IPS-15b (cell line): ENCODE measurements around the gene EIF4G1.
"Not testable (repeated sequence)": the region's sequence is repeated elsewhere in the genome, so short reads cannot be mapped to it uniquely, and the experiment has no call there.

Experiments
- H3K27me3 ChIP-seq: one replicate; pipeline ENCODE4 v1.6.1; 2013; ENCODE audit warnings: low read length; ENCODE audit not compliant: control insufficient read depth, insufficient read depth
- H3K36me3 ChIP-seq: one replicate; pipeline ENCODE4 v1.6.1; 2013; ENCODE audit warnings: low read length; ENCODE audit not compliant: control insufficient read depth, insufficient read depth
- H3K4me1 ChIP-seq: one replicate; pipeline ENCODE4 v1.6.1; 2013; ENCODE audit warnings: mild to moderate bottlenecking, low read length; ENCODE audit not compliant: control insufficient read depth, insufficient read depth
- H3K4me3 ChIP-seq: one replicate; pipeline ENCODE4 v1.5.1; 2013; ENCODE audit warnings: low read depth, low read length
- H3K9ac ChIP-seq: one replicate; pipeline ENCODE4 v1.6.1; 2013; ENCODE audit warnings: low read depth, mild to moderate bottlenecking, low read length
- H3K9me3 ChIP-seq: one replicate; pipeline ENCODE4 v1.6.1; 2013; ENCODE audit warnings: mild to moderate bottlenecking, low read length; ENCODE audit not compliant: control insufficient read depth, insufficient read depth

The EIF4G1 gene

DNA sequence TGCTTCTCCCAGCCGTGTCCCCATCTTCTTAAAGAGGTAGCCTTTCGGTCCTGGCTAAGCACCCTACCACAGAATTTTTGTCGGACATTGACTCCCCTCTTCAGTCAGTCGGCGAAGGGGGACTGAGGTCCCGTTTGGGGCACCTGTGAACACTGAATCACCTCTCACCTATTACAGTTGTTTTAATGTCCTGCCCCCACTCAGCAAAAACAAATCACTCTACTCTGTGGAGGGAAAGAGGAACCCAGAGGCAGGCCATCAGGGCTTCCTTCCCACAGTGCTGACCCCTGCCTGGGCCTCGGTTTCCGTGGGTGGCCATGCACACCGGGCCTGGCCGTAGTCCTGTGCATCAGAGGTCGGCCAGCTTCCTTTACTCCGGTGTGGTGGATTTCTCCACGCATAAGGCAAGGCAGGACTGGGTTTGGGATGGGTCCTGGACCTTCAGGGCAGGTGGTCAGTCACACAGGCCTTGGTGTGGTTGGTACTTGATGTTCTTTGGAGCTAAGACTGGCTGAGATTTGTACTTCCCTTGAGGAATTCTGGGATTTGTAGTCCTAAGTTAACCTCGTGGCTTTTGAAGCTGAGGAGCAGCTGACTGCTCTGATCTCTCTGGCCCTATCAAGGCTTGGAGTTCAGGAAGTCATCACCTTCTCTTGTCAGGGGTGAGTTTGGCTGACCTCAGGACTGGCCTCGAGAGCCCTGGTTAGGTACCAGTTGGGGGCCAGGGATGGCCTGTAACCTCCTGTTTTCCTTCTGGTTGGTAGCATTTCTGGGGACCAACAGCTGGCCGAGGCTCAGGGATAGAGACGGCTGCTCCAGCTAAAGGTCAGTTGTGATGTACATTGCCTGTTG is 22.4 kb downstream of the EIF4G1 start:
- H3K4me1 ChIP-seq: peaks cover 4% of the 10 kb centered on the region
- H3K36me3 ChIP-seq: peaks cover 32% of the 10 kb centered on the region

DNA sequence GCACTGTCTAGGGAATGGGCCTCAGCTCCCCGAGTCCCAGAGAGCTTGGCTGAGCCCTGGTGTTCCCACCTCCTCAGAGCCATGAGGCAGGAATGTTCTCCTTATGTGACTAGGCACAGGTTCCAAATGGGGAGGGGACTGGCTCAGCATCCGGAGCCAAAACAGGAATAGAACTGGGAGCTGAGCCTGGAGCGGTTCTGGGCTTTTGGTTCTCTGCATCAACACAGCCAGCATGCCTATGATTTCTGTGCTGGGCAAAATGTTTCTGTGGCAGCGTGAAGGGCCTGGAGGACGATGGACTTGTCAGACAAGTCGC is 23.0 kb downstream of the EIF4G1 start, which contains the start of gene FAM131A:
TSS of gene FAM131A (plus strand) at position 202 of the 316 bp plus-strand sequence. CDS start at position 233, 31 bp downstream.
- Histone ChIP-seq H3K4me3 (peak within 1 kb of the TSS; percentile 83), H3K9me3 (no peaks in the 10 kb centered on the region), H3K4me1 (peaks cover 4% of the 10 kb centered on the region), H3K36me3 (peaks cover 26% of the 10 kb centered on the region), H3K9ac (peak within 1 kb of the TSS; percentile 76), H3K27me3 (no peaks in the 10 kb centered on the region)

More for the DNA sequence above, 22.4 kb downstream of the EIF4G1 start:
- H3K9ac ChIP-seq: peak overlapping the region; percentile 76
- H3K4me3 ChIP-seq: peak overlapping the region; percentile 83
- no peaks in the 10 kb centered on the region for H3K27me3 ChIP-seq
- H3K9me3 ChIP-seq: no peaks in the 10 kb centered on the region

DNA sequence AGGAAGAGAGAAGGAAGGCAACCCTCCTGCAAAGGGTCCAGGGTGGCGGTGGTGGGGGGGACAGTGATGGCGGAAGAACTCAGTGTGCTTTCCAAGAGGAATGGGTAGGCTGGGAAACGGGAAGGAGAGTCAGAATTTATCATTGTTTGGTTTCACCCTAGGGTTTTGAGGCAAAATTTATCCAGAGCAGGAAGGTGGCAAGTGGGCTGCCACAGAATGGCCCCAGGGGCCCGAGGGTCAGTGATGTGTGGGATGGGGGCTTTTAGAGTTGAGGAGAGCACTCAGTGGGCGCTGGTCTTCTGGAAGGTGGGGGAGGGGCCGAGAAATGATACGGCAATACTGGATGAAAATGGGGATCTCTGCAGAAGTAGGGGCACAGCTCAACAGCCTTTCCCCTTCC is 23.6 kb downstream of the EIF4G1 start:
- H3K36me3 ChIP-seq: peaks cover 24% of the 10 kb centered on the region
- peaks cover 4% of the 10 kb centered on the region for H3K4me1 ChIP-seq
- no peak overlapping the region for H3K9ac ChIP-seq
- no peaks in the 10 kb centered on the region for H3K9me3 ChIP-seq
- peak overlapping the region; percentile 60 for H3K4me3 ChIP-seq
- no peaks in the 10 kb centered on the region for H3K27me3 ChIP-seq

DNA sequence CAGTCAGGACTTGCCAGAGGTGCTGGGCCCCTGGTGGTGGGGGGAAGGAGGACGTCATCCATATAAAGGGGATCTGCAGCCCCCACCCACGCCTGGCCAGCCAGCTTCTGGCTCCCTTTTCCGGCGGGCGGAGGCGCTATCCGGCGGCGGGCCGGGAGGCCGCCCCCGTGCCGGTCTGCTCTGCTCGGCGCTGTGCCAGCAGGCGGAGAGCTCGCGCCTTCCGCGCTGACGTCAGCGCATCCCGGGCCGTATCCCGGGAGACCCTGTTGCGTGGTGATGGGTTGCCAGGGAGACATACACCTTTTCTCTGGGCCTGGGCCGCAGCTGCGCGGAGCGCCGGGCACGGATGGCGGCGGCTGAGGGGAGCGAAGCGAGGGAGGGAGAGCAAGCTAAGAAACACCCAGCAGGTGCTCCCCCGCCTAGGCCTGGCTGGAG is 24.1 kb downstream of the EIF4G1 start:
- Histone ChIP-seq H3K4me1 (peaks cover 4% of the 10 kb centered on the region), H3K9me3 (no peaks in the 10 kb centered on the region), H3K36me3 (peaks cover 19% of the 10 kb centered on the region), H3K9ac (no peak overlapping the region), H3K4me3 (peak overlapping the region; percentile 60), H3K27me3 (no peaks in the 10 kb centered on the region)

DNA sequence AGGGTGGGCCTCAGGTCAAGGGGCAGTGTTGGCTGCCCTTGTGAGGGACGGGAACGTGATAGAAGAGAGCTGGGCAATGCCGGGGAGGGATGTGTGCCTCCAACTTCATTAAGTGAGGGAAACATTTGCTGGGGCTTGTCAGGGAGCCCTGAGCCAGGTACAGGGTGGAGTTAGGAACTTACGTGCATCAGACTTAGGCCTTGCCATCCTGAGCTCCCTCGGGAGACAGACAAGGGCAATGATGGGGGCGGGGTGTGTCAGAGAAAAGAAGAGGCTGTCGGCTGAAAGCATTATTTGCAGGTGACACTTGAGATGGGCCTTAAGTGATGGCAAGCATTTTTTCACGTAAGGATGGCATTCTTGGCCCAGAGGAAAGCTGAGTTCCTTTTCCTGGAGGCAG is 24.6 kb downstream of the EIF4G1 start:
- Histone ChIP-seq H3K4me3 (peak overlapping the region; percentile 60), H3K4me1 (peaks cover 4% of the 10 kb centered on the region), H3K9me3 (no peaks in the 10 kb centered on the region), H3K27me3 (no peaks in the 10 kb centered on the region), H3K36me3 (peaks cover 15% of the 10 kb centered on the region), H3K9ac (no peak overlapping the region)

DNA sequence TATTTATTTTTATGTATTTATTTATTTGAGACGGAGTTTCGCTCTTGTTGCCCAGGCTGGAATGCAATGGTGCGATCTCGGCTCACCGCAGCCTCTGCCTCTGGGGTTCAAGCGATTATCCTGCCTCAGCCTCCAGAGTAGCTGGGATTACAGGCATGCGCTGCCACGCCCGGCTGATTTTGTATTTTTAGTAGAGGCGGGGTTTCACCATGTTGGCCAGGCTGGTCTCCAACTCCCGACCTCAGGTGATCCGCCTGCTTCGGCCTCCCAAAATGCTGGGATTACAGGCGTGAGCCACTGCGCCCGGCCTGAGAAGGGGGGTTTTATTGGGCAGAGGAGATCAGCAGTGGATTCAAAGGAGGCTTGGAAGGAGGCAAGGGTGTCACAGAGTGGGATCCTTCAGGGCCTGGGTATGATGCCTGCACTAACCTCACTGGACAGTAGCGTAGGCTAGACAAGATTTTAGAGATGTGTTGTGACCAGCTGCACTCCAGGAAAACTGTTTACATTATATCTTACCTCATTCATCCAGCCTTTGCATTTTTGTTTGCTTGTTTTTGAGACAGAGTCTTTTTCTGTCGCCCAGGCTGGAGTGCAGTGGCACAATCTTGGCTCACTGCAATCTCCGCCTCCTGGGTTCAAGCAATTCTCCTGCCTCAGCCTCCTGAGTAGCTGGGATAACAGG is 25.2 kb downstream of the EIF4G1 start:
- not testable (repeated sequence) for H3K27me3 ChIP-seq, H3K9ac ChIP-seq, H3K4me1 ChIP-seq, H3K4me3 ChIP-seq, H3K9me3 ChIP-seq
- H3K36me3 ChIP-seq: peaks cover 12% of the 10 kb centered on the region

DNA sequence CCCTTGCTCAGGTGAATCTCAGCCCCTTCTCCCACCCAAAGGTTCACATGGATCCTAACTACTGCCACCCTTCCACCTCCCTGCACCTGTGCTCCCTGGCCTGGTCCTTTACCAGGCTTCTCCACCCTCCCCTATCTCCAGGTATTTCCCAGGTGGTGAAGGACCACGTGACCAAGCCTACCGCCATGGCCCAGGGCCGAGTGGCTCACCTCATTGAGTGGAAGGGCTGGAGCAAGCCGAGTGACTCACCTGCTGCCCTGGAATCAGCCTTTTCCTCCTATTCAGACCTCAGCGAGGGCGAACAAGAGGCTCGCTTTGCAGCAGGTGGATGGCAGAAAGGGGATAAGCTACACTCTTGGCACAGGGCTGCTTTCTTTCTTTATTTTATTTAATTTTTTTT is 27.5 kb downstream of the EIF4G1 start:
- Histone ChIP-seq H3K4me3 (no peak overlapping the region), H3K9ac (no peak overlapping the region), H3K9me3 (no peaks in the 10 kb centered on the region), H3K4me1 (peaks cover 4% of the 10 kb centered on the region), H3K27me3 (no peaks in the 10 kb centered on the region), H3K36me3 (peaks cover 12% of the 10 kb centered on the region)

DNA sequence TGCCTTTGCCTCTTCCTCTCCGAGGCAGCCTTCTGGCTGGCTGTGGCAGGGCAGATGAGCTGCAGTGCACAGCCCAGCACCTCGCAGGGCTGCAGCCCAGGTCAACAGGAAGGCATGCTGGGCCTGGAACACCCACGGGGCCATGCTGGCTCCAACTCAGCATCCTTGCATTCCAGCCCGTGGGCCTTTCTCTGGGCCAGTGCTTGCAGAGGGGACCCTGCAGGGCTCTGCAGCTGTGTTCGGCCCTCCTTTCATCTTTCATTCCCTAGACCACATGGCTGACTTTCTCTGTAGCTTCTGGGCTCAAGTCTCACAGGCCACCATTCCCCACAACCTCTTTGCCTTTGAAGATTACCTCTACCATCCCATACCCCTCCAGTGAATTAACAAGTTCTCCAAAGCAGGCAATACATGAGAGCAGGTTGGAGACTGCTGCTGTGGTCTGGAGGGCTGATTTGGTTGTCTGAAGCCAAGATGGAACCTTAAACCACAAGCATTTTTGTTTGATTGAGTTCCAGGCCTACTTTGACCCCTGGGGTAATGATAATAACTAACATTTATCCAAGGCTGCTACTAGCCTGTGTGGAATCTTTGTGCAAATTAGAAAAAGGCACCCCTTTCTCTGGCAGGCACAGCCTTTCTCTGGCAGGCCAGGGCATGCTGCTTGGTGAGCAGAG is 28.9 kb downstream of the EIF4G1 start:
- H3K9me3 ChIP-seq: no peaks in the 10 kb centered on the region
- H3K4me1 ChIP-seq: peaks cover 2% of the 10 kb centered on the region

DNA sequence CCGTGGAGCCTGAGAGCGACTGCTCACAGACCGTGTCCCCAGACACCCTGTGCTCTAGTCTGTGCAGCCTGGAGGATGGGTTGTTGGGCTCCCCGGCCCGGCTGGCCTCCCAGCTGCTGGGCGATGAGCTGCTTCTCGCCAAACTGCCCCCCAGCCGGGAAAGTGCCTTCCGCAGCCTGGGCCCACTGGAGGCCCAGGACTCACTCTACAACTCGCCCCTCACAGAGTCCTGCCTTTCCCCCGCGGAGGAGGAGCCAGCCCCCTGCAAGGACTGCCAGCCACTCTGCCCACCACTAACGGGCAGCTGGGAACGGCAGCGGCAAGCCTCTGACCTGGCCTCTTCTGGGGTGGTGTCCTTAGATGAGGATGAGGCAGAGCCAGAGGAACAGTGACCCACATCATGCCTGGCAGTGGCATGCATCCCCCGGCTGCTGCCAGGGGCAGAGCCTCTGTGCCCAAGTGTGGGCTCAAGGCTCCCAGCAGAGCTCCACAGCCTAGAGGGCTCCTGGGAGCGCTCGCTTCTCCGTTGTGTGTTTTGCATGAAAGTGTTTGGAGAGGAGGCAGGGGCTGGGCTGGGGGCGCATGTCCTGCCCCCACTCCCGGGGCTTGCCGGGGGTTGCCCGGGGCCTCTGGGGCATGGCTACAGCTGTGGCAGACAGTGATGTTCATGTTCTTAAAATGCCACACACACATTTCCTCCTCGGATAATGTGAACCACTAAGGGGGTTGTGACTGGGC is 30.3 kb downstream of the EIF4G1 start:
- no peak overlapping the region for H3K4me3 ChIP-seq
- H3K9ac ChIP-seq: no peak overlapping the region
- peaks cover 12% of the 10 kb centered on the region for H3K36me3 ChIP-seq
- no peaks in the 10 kb centered on the region for H3K9me3 ChIP-seq
- no peaks in the 10 kb centered on the region for H3K27me3 ChIP-seq
- H3K4me1 ChIP-seq: peaks cover 2% of the 10 kb centered on the region

More for the DNA sequence above, 28.9 kb downstream of the EIF4G1 start:
- H3K9ac ChIP-seq: no peak overlapping the region
- H3K27me3 ChIP-seq: no peaks in the 10 kb centered on the region
- no peak overlapping the region for H3K4me3 ChIP-seq
- H3K36me3 ChIP-seq: peaks cover 12% of the 10 kb centered on the region

DNA sequence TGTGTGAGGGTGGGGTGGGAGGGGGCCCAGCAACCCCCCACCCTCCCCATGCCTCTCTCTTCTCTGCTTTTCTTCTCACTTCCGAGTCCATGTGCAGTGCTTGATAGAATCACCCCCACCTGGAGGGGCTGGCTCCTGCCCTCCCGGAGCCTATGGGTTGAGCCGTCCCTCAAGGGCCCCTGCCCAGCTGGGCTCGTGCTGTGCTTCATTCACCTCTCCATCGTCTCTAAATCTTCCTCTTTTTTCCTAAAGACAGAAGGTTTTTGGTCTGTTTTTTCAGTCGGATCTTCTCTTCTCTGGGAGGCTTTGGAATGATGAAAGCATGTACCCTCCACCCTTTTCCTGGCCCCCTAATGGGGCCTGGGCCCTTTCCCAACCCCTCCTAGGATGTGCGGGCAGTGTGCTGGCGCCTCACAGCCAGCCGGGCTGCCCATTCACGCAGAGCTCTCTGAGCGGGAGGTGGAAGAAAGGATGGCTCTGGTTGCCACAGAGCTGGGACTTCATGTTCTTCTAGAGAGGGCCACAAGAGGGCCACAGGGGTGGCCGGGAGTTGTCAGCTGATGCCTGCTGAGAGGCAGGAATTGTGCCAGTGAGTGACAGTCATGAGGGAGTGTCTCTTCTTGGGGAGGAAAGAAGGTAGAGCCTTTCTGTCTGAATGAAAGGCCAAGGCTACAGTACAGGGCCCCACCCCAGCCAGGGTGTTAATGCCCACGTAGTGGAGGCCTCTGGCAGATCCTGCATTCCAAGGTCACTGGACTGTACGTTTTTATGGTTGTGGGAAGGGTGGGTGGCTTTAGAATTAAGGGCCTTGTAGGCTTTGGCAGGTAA is 31.1 kb downstream of the EIF4G1 start:
- H3K4me3 ChIP-seq: no peak overlapping the region
- H3K27me3 ChIP-seq: no peaks in the 10 kb centered on the region
- no peak overlapping the region for H3K9ac ChIP-seq
- H3K9me3 ChIP-seq: no peaks in the 10 kb centered on the region
- peaks cover 2% of the 10 kb centered on the region for H3K4me1 ChIP-seq
- H3K36me3 ChIP-seq: peaks cover 12% of the 10 kb centered on the region
